Activated T-helper 2 cell treated with anti-CD3 and anti-CD28 coated beads, Interferon-gamma antibody, Interleukin-2, Interleukin-4, amounts not matched to agents 10 μg/mL and 5 μg/mL and 100 μg/mL, durations not matched to agents 14 hours and 24 hours and 36 hours (primary cell): Measurements from ENCODE around the gene EDN2. TPM values are rescaled to one million over a fixed set of nuclear protein-coding genes. Genes with fewer than 3 reads are reported as not detected.

Experiments used
- DNase-seq: peaks from one replicate; pipeline ENCODE4 v3.0.0; 2021; ENCODE audit warnings: low spot score
- H3K27ac Mint-ChIP-seq: one replicate; pipeline ENCODE4 v1.8.0; 2021; ENCODE audit warnings: mixed read lengths
- H3K27me3 Mint-ChIP-seq: one replicate; pipeline ENCODE4 v1.8.0; 2021; ENCODE audit warnings: low read depth, mixed read lengths
- H3K36me3 Mint-ChIP-seq: one replicate; pipeline ENCODE4 v1.8.0; 2021; ENCODE audit warnings: low read depth, mixed read lengths
- H3K4me1 Mint-ChIP-seq: one replicate; pipeline ENCODE4 v1.8.0; 2021; ENCODE audit warnings: low read depth, mixed read lengths
- H3K4me3 Mint-ChIP-seq: one replicate; pipeline ENCODE4 v1.8.0; 2021; ENCODE audit warnings: low read depth, mild to moderate bottlenecking, moderate library complexity, mixed read lengths
- H3K9me3 Mint-ChIP-seq: one replicate; pipeline ENCODE4 v1.8.0; 2021; ENCODE audit warnings: mixed read lengths
- intact Hi-C: fragments of 100-400 bp; cut with micrococcal nuclease; formaldehyde crosslinking; loops from one replicate; pipeline ENCODE4 v1.15.1; 2023
- total RNA-seq: library from RNA; stranded (reverse); gene quantifications from 2 replicates; pipeline ENCODE4 v1.2.3, GENCODE V29; 2022

The EDN2 gene
- total RNA-seq, 1 donor from 2014 or later: not detected

GRCh38 chr1:41493626-41494350 is 9.3 kb upstream of the EDN2 start:
- no peak overlapping the region for H3K4me3 Mint-ChIP-seq
- H3K27ac Mint-ChIP-seq: no peak overlapping the region
- H3K9me3 Mint-ChIP-seq: no peaks in the 10 kb centered on the region
- DNase-seq: no peak
- H3K4me1 Mint-ChIP-seq: peaks cover 4% of the 10 kb centered on the region
- intact Hi-C loops: no loop called here
- no peaks in the 10 kb centered on the region for H3K36me3 Mint-ChIP-seq
- peaks cover 3% of the 10 kb centered on the region for H3K27me3 Mint-ChIP-seq

- Mint-ChIP-seq H3K9me3 (no peaks in the 10 kb centered on the region), H3K4me1 (peaks cover 4% of the 10 kb centered on the region), H3K27ac (no peak overlapping the region), H3K4me3 (no peak overlapping the region), H3K27me3 (peaks cover 3% of the 10 kb centered on the region), H3K36me3 (no peaks in the 10 kb centered on the region)
- intact Hi-C loops: no loop called here
- no peak for DNase-seq
These were observed 8.6 kb upstream of the EDN2 start for GRCh38 chr1:41493117-41493536.

GRCh38 chr1:41492341-41492848 is 7.9 kb upstream of the EDN2 start:
- Mint-ChIP-seq H3K36me3 (no peaks in the 10 kb centered on the region), H3K27me3 (peaks cover 3% of the 10 kb centered on the region), H3K27ac (no peak overlapping the region), H3K4me1 (peaks cover 7% of the 10 kb centered on the region), H3K9me3 (no peaks in the 10 kb centered on the region), H3K4me3 (no peak overlapping the region)
- intact Hi-C loops: no loop called here
- DNase-seq: peak; percentile 35

- H3K9me3 Mint-ChIP-seq: no peaks in the 10 kb centered on the region
- H3K27me3 Mint-ChIP-seq: peaks cover 9% of the 10 kb centered on the region
- no peaks in the 10 kb centered on the region for H3K36me3 Mint-ChIP-seq
- intact Hi-C loops: no loop called here
- H3K27ac Mint-ChIP-seq: no peak overlapping the region
- no peak overlapping the region for H3K4me3 Mint-ChIP-seq
- H3K4me1 Mint-ChIP-seq: peaks cover 16% of the 10 kb centered on the region
- no peak for DNase-seq
These were observed 6.4 kb upstream of the EDN2 start for GRCh38 chr1:41490911-41491310.

GRCh38 chr1:41489561-41489960 is 5.1 kb upstream of the EDN2 start:
- intact Hi-C loops: no loop called here
- Mint-ChIP-seq H3K4me1 (peaks cover 14% of the 10 kb centered on the region), H3K9me3 (no peaks in the 10 kb centered on the region), H3K27me3 (peaks cover 7% of the 10 kb centered on the region), H3K4me3 (no peak overlapping the region), H3K27ac (no peak overlapping the region), H3K36me3 (no peaks in the 10 kb centered on the region)
- no peak for DNase-seq

- no peak overlapping the region for H3K4me3 Mint-ChIP-seq
- intact Hi-C loops: no loop called here
These were observed 3.8 kb upstream of the EDN2 start for GRCh38 chr1:41488040-41488951.

GRCh38 chr1:41487126-41488039 is 2.9 kb upstream of the EDN2 start:
- Mint-ChIP-seq H3K9me3 (no peaks in the 10 kb centered on the region), H3K4me3 (no peak overlapping the region), H3K36me3 (no peaks in the 10 kb centered on the region), H3K27ac (no peak overlapping the region), H3K27me3 (peaks cover 7% of the 10 kb centered on the region), H3K4me1 (peaks cover 12% of the 10 kb centered on the region)
- intact Hi-C loops: no loop called here
- DNase-seq: no peak

More at GRCh38 chr1:41488040-41488951, 3.8 kb upstream of the EDN2 start:
- H3K36me3 Mint-ChIP-seq: no peaks in the 10 kb centered on the region
- H3K27ac Mint-ChIP-seq: no peak overlapping the region
- no peak for DNase-seq
- H3K9me3 Mint-ChIP-seq: no peaks in the 10 kb centered on the region
- peaks cover 7% of the 10 kb centered on the region for H3K27me3 Mint-ChIP-seq
- peaks cover 14% of the 10 kb centered on the region for H3K4me1 Mint-ChIP-seq

- Mint-ChIP-seq H3K9me3 (no peaks in the 10 kb centered on the region), H3K36me3 (no peaks in the 10 kb centered on the region), H3K27me3 (peaks cover 7% of the 10 kb centered on the region), H3K4me3 (no peak overlapping the region), H3K27ac (peak overlapping the region; percentile 1), H3K4me1 (peaks cover 14% of the 10 kb centered on the region)
- intact Hi-C loops: no loop called here
- no peak for DNase-seq
These were observed 2.1 kb upstream of the EDN2 start for GRCh38 chr1:41486371-41487125.

- peaks cover 14% of the 10 kb centered on the region for H3K4me1 Mint-ChIP-seq
- H3K4me3 Mint-ChIP-seq: no peak overlapping the region
- H3K36me3 Mint-ChIP-seq: no peaks in the 10 kb centered on the region
- intact Hi-C loops: no loop called here
- no peak overlapping the region for H3K27ac Mint-ChIP-seq
- H3K27me3 Mint-ChIP-seq: peaks cover 7% of the 10 kb centered on the region
- DNase-seq: no peak
- no peaks in the 10 kb centered on the region for H3K9me3 Mint-ChIP-seq
These were observed 1.5 kb upstream of the EDN2 start for GRCh38 chr1:41486053-41486370.

- peaks cover 7% of the 10 kb centered on the region for H3K27me3 Mint-ChIP-seq
- H3K4me3 Mint-ChIP-seq: no peak overlapping the region
- peaks cover 14% of the 10 kb centered on the region for H3K4me1 Mint-ChIP-seq
- H3K36me3 Mint-ChIP-seq: no peaks in the 10 kb centered on the region
- DNase-seq: no peak
- intact Hi-C loops: no loop called here
- no peaks in the 10 kb centered on the region for H3K9me3 Mint-ChIP-seq
- H3K27ac Mint-ChIP-seq: no peak overlapping the region
These were observed 1.1 kb upstream of the EDN2 start for GRCh38 chr1:41485605-41486004.

GRCh38 chr1:41483960-41484401 is 502 bp downstream of the EDN2 start:
- Mint-ChIP-seq H3K36me3 (no peaks in the 10 kb centered on the region), H3K27ac (no peak overlapping the region), H3K4me1 (peaks cover 14% of the 10 kb centered on the region), H3K9me3 (no peaks in the 10 kb centered on the region), H3K4me3 (no peak overlapping the region), H3K27me3 (peaks cover 7% of the 10 kb centered on the region)
- no peak for DNase-seq
- intact Hi-C loops: no loop called here
